Osteoblast (primary cell): ENCODE measurements around the gene NALF2. TPM values are rescaled to one million over a fixed set of nuclear protein-coding genes. Genes with fewer than 3 reads are reported as not detected.

Source experiments
- DNase-seq: peaks from one replicate; pipeline ENCODE4 v3.0.0; 2011; ENCODE audit warnings: low spot score, mixed read lengths; ENCODE audit not compliant: insufficient read length; ENCODE audit errors: missing footprints
- H2AFZ ChIP-seq: 2 replicates; pipeline ENCODE4 v1.6.0; 2011; ENCODE audit warnings: mild to moderate bottlenecking, low read length
- H3K27ac ChIP-seq: 2 replicates; pipeline ENCODE4 v1.5.1; 2011; ENCODE audit warnings: mild to moderate bottlenecking, low read depth, low read length, moderate library complexity
- H3K27me3 ChIP-seq: 2 replicates; pipeline ENCODE4 v1.6.0; 2012; ENCODE audit warnings: mild to moderate bottlenecking, control low read depth, inconsistent platforms, low read length, moderate library complexity; ENCODE audit not compliant: insufficient read depth
- H3K36me3 ChIP-seq: 2 replicates; pipeline ENCODE4 v1.5.1; 2011; ENCODE audit warnings: mild to moderate bottlenecking, low read length, control low read depth, moderate library complexity; ENCODE audit not compliant: insufficient read depth
- H3K4me1 ChIP-seq: 2 replicates; pipeline ENCODE4 v1.5.1; 2011; ENCODE audit warnings: mild to moderate bottlenecking, low read length, control low read depth, moderate library complexity; ENCODE audit not compliant: insufficient read depth
- H3K4me2 ChIP-seq: 2 replicates; pipeline ENCODE4 v1.6.0; 2011; ENCODE audit warnings: mild to moderate bottlenecking, low read length; ENCODE audit not compliant: insufficient read depth
- H3K4me3 ChIP-seq: fragments of 200-600 bp; sonication (generic); 3 replicates; pipeline ENCODE4 v1.5.1; 2012; ENCODE audit warnings: mild to moderate bottlenecking, low read length, inconsistent platforms; ENCODE audit not compliant: insufficient read depth
- H3K79me2 ChIP-seq: 2 replicates; pipeline ENCODE4 v1.6.0; 2012; ENCODE audit warnings: mild to moderate bottlenecking, low read length, control low read depth, inconsistent platforms; ENCODE audit not compliant: insufficient read depth
- H3K9me3 ChIP-seq: 2 replicates; pipeline ENCODE4 v1.5.1; 2011; ENCODE audit warnings: low read depth, low read length, control low read depth
- H4K20me1 ChIP-seq: 2 replicates; pipeline ENCODE4 v1.6.0; 2012; ENCODE audit warnings: mild to moderate bottlenecking, low read length, control low read depth; ENCODE audit not compliant: insufficient read depth
- CTCF ChIP-seq: IDR thresholded peaks from 2 replicates; pipeline ENCODE4 v1.5.1; 2011; ENCODE audit warnings: mild to moderate bottlenecking, low read depth, low read length, moderate library complexity; ENCODE audit errors: extremely low read depth
- total RNA-seq: library from RNA; depleted of rRNA; stranded (reverse); fragments of >200 nt; gene quantifications from 2 replicates; pipeline ENCODE4 v1.2.3, GENCODE V29; 2012

NALF2 gene
- total RNA-seq, 1 donor: not detected

GRCh38 chrX:69535661-69536060 lies 31.5 kb downstream of the NALF2 start:
- Histone ChIP-seq H4K20me1 (peaks cover 3% of the 10 kb centered on the region), H3K4me1 (no peaks in the 10 kb centered on the region)

GRCh38 chrX:69538321-69538876 lies 34.3 kb downstream of the NALF2 start:
- peak overlapping the region; percentile 66 for H3K4me3 ChIP-seq
- H3K27me3 ChIP-seq: peaks cover 26% of the 10 kb centered on the region
- no peak overlapping the region for H3K27ac ChIP-seq
- peak; percentile 93 for DNase-seq
- no peaks in the 10 kb centered on the region for H3K9me3 ChIP-seq
- H3K4me2 ChIP-seq: peak overlapping the region; percentile 68
- no peaks in the 10 kb centered on the region for H3K36me3 ChIP-seq
- H3K79me2 ChIP-seq: no peaks in the 10 kb centered on the region
- peaks cover 3% of the 10 kb centered on the region for H4K20me1 ChIP-seq
- TF ChIP-seq CTCF: peak; percentile 56
- no peaks in the 10 kb centered on the region for H3K4me1 ChIP-seq
- peak overlapping the region; percentile 81 for H2AFZ ChIP-seq

More at GRCh38 chrX:69535661-69536060, 31.5 kb downstream of the NALF2 start:
- Histone ChIP-seq H2AFZ (no peak overlapping the region), H3K4me2 (no peak overlapping the region), H3K4me3 (no peak overlapping the region), H3K27ac (no peak overlapping the region), H3K79me2 (no peaks in the 10 kb centered on the region), H3K36me3 (no peaks in the 10 kb centered on the region), H3K9me3 (no peaks in the 10 kb centered on the region), H3K27me3 (peaks cover 22% of the 10 kb centered on the region)
- DNase-seq: no peak
- no peak for TF ChIP-seq CTCF

GRCh38 chrX:69539437-69539836 lies 35.3 kb downstream of the NALF2 start:
- Histone ChIP-seq H3K79me2 (no peaks in the 10 kb centered on the region), H3K4me1 (no peaks in the 10 kb centered on the region), H2AFZ (no peak overlapping the region), H4K20me1 (peaks cover 3% of the 10 kb centered on the region), H3K4me3 (no peak overlapping the region), H3K9me3 (no peaks in the 10 kb centered on the region), H3K4me2 (no peak overlapping the region), H3K27me3 (peaks cover 30% of the 10 kb centered on the region), H3K27ac (no peak overlapping the region), H3K36me3 (no peaks in the 10 kb centered on the region)
- no peak for DNase-seq
- TF ChIP-seq CTCF: no peak

- no peaks in the 10 kb centered on the region for H3K36me3 ChIP-seq
- H3K9me3 ChIP-seq: no peaks in the 10 kb centered on the region
- H3K27ac ChIP-seq: no peak overlapping the region
- peaks cover 3% of the 10 kb centered on the region for H4K20me1 ChIP-seq
- H3K27me3 ChIP-seq: peaks cover 26% of the 10 kb centered on the region
- no peak overlapping the region for H2AFZ ChIP-seq
- H3K4me3 ChIP-seq: no peak overlapping the region
- no peak for TF ChIP-seq CTCF
- H3K4me2 ChIP-seq: no peak overlapping the region
- no peaks in the 10 kb centered on the region for H3K4me1 ChIP-seq
- DNase-seq: no peak
- no peaks in the 10 kb centered on the region for H3K79me2 ChIP-seq
Measured at GRCh38 chrX:69541956-69542355, 37.8 kb downstream of the NALF2 start.
